Right renal pelvis (tissue), 4 donors: ENCODE data around the gene OR5D14. TPM values are rescaled to one million over a fixed set of nuclear protein-coding genes. Genes with fewer than 3 reads are reported as not detected.

Experiments
- DNase-seq, 4 donors: peaks; one replicate each; pipeline ENCODE4 v3.0.0-alpha.2; 2013; ENCODE audit warnings: low read depth in 4 of 4, low spot score in 3 of 4, missing footprints in 1 of 4
- polyA plus RNA-seq, 4 donors: library from polyadenylated mRNA; unstranded; fragments of 120-200 nt; gene quantifications; one replicate each; pipeline ENCODE4 v1.2.1, GENCODE V29; 2013; ENCODE audit not compliant: insufficient read length in 4 of 4

The OR5D14 gene
- polyA plus RNA-seq, result not detected

- no peak for DNase-seq
Measured at GRCh38 chr11:55795256-55795655, at the start of gene OR5D14. Gene OR5D14 (plus strand): TSS chr11:55795556. CDS start chr11:55795556, 0 bp downstream.

DNA sequence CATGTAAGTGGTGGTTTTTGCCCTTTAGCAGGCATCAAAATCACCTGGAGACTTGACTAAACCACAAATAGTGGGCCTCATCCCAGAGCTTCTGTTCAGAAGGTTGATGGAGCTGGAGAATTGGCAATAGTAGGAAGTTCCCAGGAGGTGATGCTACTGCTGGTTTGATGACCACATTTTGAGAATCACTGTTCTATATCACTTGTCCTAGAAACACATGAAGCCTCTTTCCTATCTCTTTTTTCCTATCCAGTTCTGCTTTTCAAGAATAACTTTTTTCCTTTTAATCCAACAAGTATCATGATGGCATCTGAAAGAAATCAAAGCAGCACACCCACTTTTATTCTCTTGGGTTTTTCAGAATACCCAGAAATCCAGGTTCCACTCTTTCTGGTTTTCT, 22.2 kb upstream of the OR5D14 start, which contains the start of gene OR5D13:
TSS of gene OR5D13 (plus strand) at position 301 of the 400 bp plus-strand sequence. CDS start at position 301, 0 bp downstream.
- no peak for DNase-seq

DNA sequence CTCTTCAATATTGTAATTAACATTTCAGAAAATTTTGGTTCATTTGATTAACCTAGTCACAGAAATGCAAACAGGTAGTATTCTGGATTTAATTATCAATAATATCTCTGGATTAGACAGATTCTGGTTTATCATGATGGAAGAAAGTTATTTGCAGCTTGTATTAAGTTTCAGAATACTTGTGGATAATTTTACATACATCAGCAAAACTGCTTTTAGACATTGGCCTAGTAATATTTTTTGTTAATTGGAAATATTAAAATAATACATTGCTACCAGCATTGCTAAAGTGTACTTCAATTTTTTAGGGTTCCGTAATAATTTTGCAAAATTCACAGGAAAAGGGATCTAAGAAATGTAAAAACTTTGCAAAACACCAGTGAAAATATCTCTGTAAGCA, 3.8 kb upstream of the OR5D14 start:
- no peak for DNase-seq

DNA sequence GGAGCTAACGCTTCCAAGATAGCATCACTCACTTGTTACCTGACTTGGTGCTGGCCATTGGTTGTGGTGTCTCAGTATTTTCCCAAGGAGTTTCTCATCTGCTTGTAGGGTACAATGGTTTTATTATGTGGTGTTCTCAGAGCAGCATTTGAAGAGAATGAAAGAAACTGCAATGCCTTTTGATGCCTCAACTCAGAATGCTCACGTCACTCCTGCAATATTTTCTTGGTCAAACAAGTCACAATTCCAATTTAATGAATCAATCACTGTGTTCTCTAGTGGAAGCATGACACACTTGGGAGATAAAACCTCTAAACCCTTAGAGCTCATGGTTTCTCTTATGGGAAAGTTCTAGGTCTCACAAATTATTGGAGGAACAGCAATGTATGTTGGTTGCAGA, 2.0 kb upstream of the OR5D14 start:
- DNase-seq, result no peak

DNA sequence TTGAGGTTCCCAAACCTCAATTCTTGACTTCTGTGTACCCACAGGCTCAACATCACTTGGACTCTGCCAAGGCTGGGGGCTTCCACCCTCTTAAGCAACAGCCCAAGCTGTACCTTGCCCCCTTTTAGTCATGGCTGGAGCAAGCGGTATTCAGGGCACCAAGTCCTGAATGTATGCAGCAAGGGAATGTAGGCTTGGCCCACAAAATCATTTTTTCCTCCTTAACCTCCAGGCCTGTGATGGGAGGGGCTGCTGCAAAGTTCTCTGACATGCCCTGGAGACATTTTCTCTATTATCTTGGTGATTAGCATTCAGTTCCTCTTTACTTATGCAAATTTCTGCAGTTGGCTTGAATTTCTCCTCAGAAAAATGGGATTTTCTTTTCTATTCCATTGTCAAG, 10.9 kb downstream of the OR5D14 start:
- no peak for DNase-seq

DNA sequence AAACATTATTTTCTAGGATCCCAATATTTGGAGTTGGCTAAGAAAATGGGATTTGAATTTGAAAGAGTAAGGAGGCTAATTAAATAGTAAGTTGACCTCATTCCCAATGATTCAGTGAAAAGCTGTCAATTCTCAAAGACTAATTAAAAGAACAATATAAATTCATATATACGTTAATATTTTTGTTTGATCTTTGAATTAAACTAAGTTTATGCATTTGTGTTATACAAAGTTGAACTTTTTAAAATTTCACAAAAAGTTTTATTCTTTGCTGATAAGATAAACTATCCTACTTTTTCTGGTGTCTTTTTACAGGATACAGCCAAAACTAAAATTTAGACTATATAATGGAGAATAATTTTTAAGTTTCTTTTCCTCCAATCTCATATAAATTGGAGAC, 15.7 kb downstream of the OR5D14 start, which contains the start of gene OR5L1:
TSS of gene OR5L1 (plus strand) at position 301 of the 400 bp plus-strand sequence. CDS start 100 bp downstream, outside the sequence.
- no peak for DNase-seq

- no peak for DNase-seq
Measured at GRCh38 chr11:55819330-55819729, 24.0 kb downstream of the OR5D14 start, which contains the start of gene OR5D18. Gene OR5D18 (plus strand): TSS chr11:55819630. CDS start chr11:55819630, 0 bp downstream.

DNA sequence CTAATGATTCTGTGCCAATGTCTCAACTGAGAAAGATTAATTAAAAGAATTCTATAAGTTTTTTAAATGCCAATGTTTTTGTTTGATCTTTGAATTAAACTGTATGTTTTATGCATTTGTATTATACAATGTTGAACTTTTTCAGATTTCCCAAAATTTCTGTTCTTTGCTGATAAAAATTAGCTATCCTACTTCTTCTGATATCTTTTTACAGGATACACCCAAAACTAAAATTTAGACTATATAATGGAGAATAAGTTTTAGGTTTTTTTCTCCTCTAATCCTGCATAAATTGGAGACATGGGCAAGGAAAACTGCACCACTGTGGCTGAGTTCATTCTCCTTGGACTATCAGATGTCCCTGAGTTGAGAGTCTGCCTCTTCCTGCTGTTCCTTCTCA, 31.6 kb downstream of the OR5D14 start, which contains the start of gene OR5L2:
TSS of gene OR5L2 (plus strand) at position 301 of the 400 bp plus-strand sequence. CDS start at position 301, 0 bp downstream.
- DNase-seq, result no peak

GRCh38 chr11:55838452-55838851, 43.1 kb downstream of the OR5D14 start, which contains the start of gene OR5D16:
Gene OR5D16 (plus strand): TSS chr11:55838752. CDS start chr11:55838752, 0 bp downstream.
- no peak for DNase-seq

Other genes with a start within 250 kb of the OR5D14 start
- not detected for gene OR4C15, start 241.1 kb upstream of the OR5D14 start, polyA plus RNA-seq
- gene OR4C16, start 223.4 kb upstream of the OR5D14 start, polyA plus RNA-seq, result not detected
- gene OR4C11, start 187.9 kb upstream of the OR5D14 start, polyA plus RNA-seq, result not detected
- under 1 TPM; 0.07 to 0.14 (median 0.09) TPM for gene OR4P4, start 160.4 kb upstream of the OR5D14 start, polyA plus RNA-seq
- gene OR4S2, start 147.2 kb upstream of the OR5D14 start, polyA plus RNA-seq, result not detected
- gene OR4C6, start 133.4 kb upstream of the OR5D14 start, polyA plus RNA-seq, result not detected
- not detected for gene OR5D13, start 22.1 kb upstream of the OR5D14 start, polyA plus RNA-seq
- not detected for gene OR5L1, start 15.8 kb downstream of the OR5D14 start, polyA plus RNA-seq
- gene OR5D18, start 24.1 kb downstream of the OR5D14 start, polyA plus RNA-seq, result not detected
- gene OR5L2, start 31.7 kb downstream of the OR5D14 start, polyA plus RNA-seq, result not detected
- gene OR5D16, start 43.2 kb downstream of the OR5D14 start, polyA plus RNA-seq, result not detected
- gene TRIM51, start 87.7 kb downstream of the OR5D14 start, polyA plus RNA-seq, result not detected
- not detected for gene OR5W2, start 119.0 kb downstream of the OR5D14 start, polyA plus RNA-seq
- not detected for gene OR5I1, start 140.8 kb downstream of the OR5D14 start, polyA plus RNA-seq
- gene OR10AG1, start 174.4 kb downstream of the OR5D14 start, polyA plus RNA-seq, result not detected
- gene OR5F1, start 199.1 kb downstream of the OR5D14 start, polyA plus RNA-seq, result not detected
- gene OR5AS1, start 232.1 kb downstream of the OR5D14 start, polyA plus RNA-seq, result under 1 TPM in 1 of 4 donors, not detected in 3; 0.03 TPM